IMR-90 (cell line): ENCODE data around the gene SGCE. TPM values are rescaled to one million over a fixed set of nuclear protein-coding genes. Genes with fewer than 3 reads are reported as not detected.

Source experiments
- ATAC-seq: fragments of 200-7000 bp; cut with Tn5 transposase; 2 replicates; pipeline ENCODE4 v1.9.1; 2020; ENCODE audit warnings: low read depth, mild to moderate bottlenecking, moderate library complexity
- BruUV-seq: library from RNA; stranded (reverse); fragments of 400-500 nt; replicated peaks from 2 replicates; lab custom pipeline; 2021; lab: Mats Ljungman, UMichigan
- CTCF ChIA-PET: fragments of 300-600 bp; formaldehyde crosslinking; extraction: SDS; loops from one replicate; lab custom pipeline; 2021; ENCODE audit warnings: antibody characterized with exemption; lab: Yijun Ruan, JAX
- POLR2A ChIA-PET: fragments of 300-600 bp; sonication (Branson Sonifier 250); formaldehyde crosslinking; loops from one replicate; lab custom pipeline; 2022; ENCODE audit warnings: antibody characterized with exemption; ENCODE audit not compliant: unreplicated experiment; lab: Charles Lee
- DNase-seq: peaks from one replicate; pipeline ENCODE4 v3.0.0; 2013
- H2AFZ ChIP-seq: replicated peaks from 2 replicates; pipeline ENCODE3; 2013; ENCODE audit warnings: low read length, mild to moderate bottlenecking; ENCODE audit not compliant: poor library complexity
- H2AK5ac ChIP-seq: 2 replicates; pipeline ENCODE4 v1.6.1; 2013; ENCODE audit warnings: low read depth, low read length, inconsistent platforms
- H2AK9ac ChIP-seq: replicated peaks from 2 replicates; pipeline ENCODE3; 2013; ENCODE audit warnings: mild to moderate bottlenecking, low read depth, low read length, moderate library complexity; ENCODE audit not compliant: poor library complexity
- H2BK120ac ChIP-seq: 2 replicates; pipeline ENCODE4 v1.6.1; 2013; ENCODE audit warnings: low read depth, low read length, inconsistent platforms
- H2BK15ac ChIP-seq: 3 replicates; pipeline ENCODE4 v1.6.1; 2013; ENCODE audit warnings: low read depth, low read length, inconsistent platforms
- H2BK20ac ChIP-seq: 2 replicates; pipeline ENCODE4 v1.6.1; 2013; ENCODE audit warnings: low read depth, mild to moderate bottlenecking, inconsistent platforms, low read length, moderate library complexity
- H2BK5ac ChIP-seq: 2 replicates; pipeline ENCODE4 v1.6.1; 2013; ENCODE audit warnings: mild to moderate bottlenecking, low read depth, low read length, inconsistent platforms; ENCODE audit not compliant: poor library complexity, severe bottlenecking
- H3K14ac ChIP-seq: replicated peaks from 2 replicates; pipeline ENCODE4 v1.6.1; 2013; ENCODE audit warnings: low read depth, low read length, inconsistent platforms
- H3K18ac ChIP-seq: 2 replicates; pipeline ENCODE4 v1.6.1; 2013; ENCODE audit warnings: low read depth, low read length, control low read depth
- H3K23ac ChIP-seq: 2 replicates; pipeline ENCODE4 v1.6.1; 2013; ENCODE audit warnings: low read depth, low read length, inconsistent platforms
- H3K27ac ChIP-seq: 2 replicates; pipeline ENCODE4 v1.5.1; 2013; ENCODE audit warnings: mild to moderate bottlenecking, control low read depth, low read length; ENCODE audit not compliant: insufficient read depth
- H3K27me3 ChIP-seq: 2 replicates; pipeline ENCODE4 v1.6.1; 2013; ENCODE audit warnings: low read length; ENCODE audit not compliant: control insufficient read depth, insufficient read depth
- H3K36me3 ChIP-seq: 2 replicates; pipeline ENCODE4 v1.6.1; 2013; ENCODE audit warnings: low read length, mixed read lengths; ENCODE audit not compliant: control insufficient read depth, insufficient read depth
- H3K4ac ChIP-seq: 2 replicates; pipeline ENCODE4 v1.6.1; 2013; ENCODE audit warnings: low read depth, low read length, inconsistent platforms
- H3K4me1 ChIP-seq: 2 replicates; pipeline ENCODE4 v1.6.1; 2013; ENCODE audit warnings: low read length, mixed read lengths; ENCODE audit not compliant: control insufficient read depth, insufficient read depth
- H3K4me2 ChIP-seq: 2 replicates; pipeline ENCODE4 v1.6.1; 2013; ENCODE audit warnings: low read depth, mild to moderate bottlenecking, control low read depth, low read length, moderate library complexity
- H3K4me3 ChIP-seq: 2 replicates; pipeline ENCODE4 v1.5.1; 2013; ENCODE audit warnings: low read depth, mild to moderate bottlenecking, control low read depth, low read length, moderate library complexity; ENCODE audit not compliant: insufficient read depth
- H3K56ac ChIP-seq: 2 replicates; pipeline ENCODE4 v1.6.1; 2013; ENCODE audit warnings: low read length, inconsistent platforms; ENCODE audit not compliant: insufficient read depth; ENCODE audit errors: extremely low read depth
- H3K79me1 ChIP-seq, 2 experiments: 2 replicates each; pipeline ENCODE4 v1.6.1; 2013; ENCODE audit warnings: low read length in 2 of 2, inconsistent platforms in 1 of 2, low read depth in 1 of 2
- H3K9ac ChIP-seq: 2 replicates; pipeline ENCODE4 v1.6.1; 2013; ENCODE audit warnings: low read depth, low read length, control low read depth
- H3K9me1 ChIP-seq: 2 replicates; pipeline ENCODE4 v1.6.1; 2013; ENCODE audit warnings: low read length, inconsistent platforms; ENCODE audit not compliant: insufficient read depth
- H3K9me3 ChIP-seq: 2 replicates; pipeline ENCODE4 v1.6.1; 2013; ENCODE audit warnings: low read length; ENCODE audit not compliant: control insufficient read depth, insufficient read depth
- H4K20me1 ChIP-seq: 2 replicates; pipeline ENCODE4 v1.6.1; 2013; ENCODE audit warnings: low read length, inconsistent platforms; ENCODE audit not compliant: insufficient read depth
- H4K5ac ChIP-seq: 2 replicates; pipeline ENCODE4 v1.6.1; 2013; ENCODE audit warnings: mild to moderate bottlenecking, low read depth, low read length, control low read depth
- H4K8ac ChIP-seq, 2 experiments: 2 replicates each; pipeline ENCODE4 v1.6.1; 2013; ENCODE audit warnings: low read depth in 2 of 2, low read length in 2 of 2, control low read depth in 1 of 2, inconsistent platforms in 1 of 2
- H4K91ac ChIP-seq: 2 replicates; pipeline ENCODE4 v1.6.1; 2013; ENCODE audit warnings: low read depth, low read length, inconsistent platforms; ENCODE audit not compliant: insufficient read depth
- CHD1 ChIP-seq: IDR thresholded peaks from 2 replicates; pipeline ENCODE4 v1.6.1; 2012; ENCODE audit warnings: low read depth, low read length, improper control_type of control experiment
- ELK1 ChIP-seq: fragments of 150-350 bp; IDR thresholded peaks from 2 replicates; pipeline ENCODE4 v1.6.1; 2016; ENCODE audit warnings: low read depth, mild to moderate bottlenecking, low read length, moderate library complexity, borderline replicate concordance
- RAD21 ChIP-seq: IDR thresholded peaks from 2 replicates; pipeline ENCODE4 v1.6.1; 2012; ENCODE audit warnings: low read length, improper control_type of control experiment
- RFX5 ChIP-seq: IDR thresholded peaks from 2 replicates; pipeline ENCODE4 v1.8.0; 2012; ENCODE audit warnings: low read depth, mild to moderate bottlenecking, low read length, moderate library complexity
- SMC3 ChIP-seq: fragments of 150-350 bp; IDR thresholded peaks from 2 replicates; pipeline ENCODE4 v1.6.1; 2016; ENCODE audit warnings: low read depth, mild to moderate bottlenecking, antibody characterized with exemption, low read length, moderate library complexity
- dilution Hi-C: fragments of 300-500 bp; cut with HindIII; formaldehyde crosslinking; loops from one replicate; pipeline ENCODE4 v1.14.3; 2018; ENCODE audit warnings: low sequenced_read_pairs; ENCODE audit not compliant: unreplicated experiment
- in situ Hi-C: fragments of 300-500 bp; cut with MboI; formaldehyde crosslinking; loops from 3 replicates; pipeline ENCODE4 v1.14.3; 2019; ENCODE audit warnings: low sequenced_read_pairs, inconsistent platforms, mixed read lengths
- intact Hi-C: fragments of 100-400 bp; cut with micrococcal nuclease; formaldehyde crosslinking; loops from 2 replicates; pipeline ENCODE4 v1.10.0; 2022
- polyA plus RNA-seq, 3 experiments: library from polyadenylated mRNA; depleted of rRNA; stranded (reverse); fragments of >200 nt; gene quantifications; 2 replicates each; pipeline ENCODE4 v1.2.3, GENCODE V29; 2012; ENCODE audit warnings: low replicate concordance in 1 of 3
- total RNA-seq: library from RNA; depleted of rRNA; stranded (reverse); fragments of >200 nt; gene quantifications from 2 replicates; pipeline ENCODE4 v1.2.3, GENCODE V29; 2012

Gene SGCE
- total and polyA plus RNA-seq, 2 of the 4 experiments (the other 2 are of a cell fraction), result 39.4 to 40.5 TPM

GRCh38 chr7:94612661-94613060, 43.3 kb downstream of the SGCE start:
- Histone ChIP-seq H4K91ac (no peak overlapping the region), H2AK9ac (no peak overlapping the region), H2AK5ac (no peak overlapping the region), H3K14ac (no peak overlapping the region), H3K79me1 (no peaks in the 10 kb centered on the region; a peak in 1 of 4 replicates), H3K36me3 (peaks cover 3% of the 10 kb centered on the region; the same call in 1 of the 2 replicates), H2BK15ac (no peak overlapping the region), H3K23ac (no peak overlapping the region), H3K4ac (no peak overlapping the region), H3K56ac (no peak overlapping the region), H3K4me1 (no peaks in the 10 kb centered on the region), H3K27ac (no peak overlapping the region), H3K9ac (no peak overlapping the region), H4K8ac (no peak overlapping the region), H3K9me3 (no peaks in the 10 kb centered on the region), H2BK120ac (no peak overlapping the region), H3K4me2 (no peak overlapping the region), H2AFZ (no peak overlapping the region), H2BK5ac (no peak overlapping the region), H3K18ac (no peak overlapping the region), H4K5ac (no peak overlapping the region), H3K27me3 (no peaks in the 10 kb centered on the region), H2BK20ac (no peak overlapping the region), H3K4me3 (no peak overlapping the region), H4K20me1 (no peaks in the 10 kb centered on the region), H3K9me1 (no peaks in the 10 kb centered on the region; the same call in 1 of the 2 replicates)
- intact Hi-C loops, result loop anchor here (5.0 kb wide), 1 partner anchor 85 kb away; no protein-coding TSS in a partner anchor
- no peak for TF ChIP-seq SMC3
- no peak for TF ChIP-seq RAD21
- TF ChIP-seq CHD1, result no peak
- TF ChIP-seq RFX5, result no peak
- no peak for TF ChIP-seq ELK1
- CTCF ChIA-PET, result no interaction called here
- no peak for ATAC-seq
- in situ Hi-C loops, result no loop called here
- dilution Hi-C loops, result no loop called here
- POLR2A ChIA-PET, result no interaction called here
- BruUV-seq, result no TSS peak
- no peak for DNase-seq
